K562 (cell line): Measurements from ENCODE around the gene BACE2. TPM values are rescaled to one million over a fixed set of nuclear protein-coding genes. Genes with fewer than 3 reads are reported as not detected.

ENCODE experiments used
- ATAC-seq: fragments of 200-7000 bp; cut with Tn5 transposase; 3 replicates; pipeline ENCODE4 v1.9.1; 2020; ENCODE audit warnings: moderate library complexity
- BruUV-seq: library from RNA; stranded (reverse); fragments of 400-500 nt; replicated peaks from 2 replicates; lab custom pipeline; 2021; lab: Mats Ljungman, UMichigan
- CTCF ChIA-PET: fragments of 300-600 bp; formaldehyde crosslinking; extraction: SDS; loops from one replicate; lab custom pipeline; 2021; ENCODE audit warnings: low intra/inter-chr PET ratio; lab: Yijun Ruan, JAX
- POLR2A ChIA-PET: fragments of 300-600, 350-650 bp; sonication (Branson Sonifier 250); formaldehyde crosslinking; extraction: SDS; loops from one replicate; lab custom pipeline; 2021; ENCODE audit warnings: antibody characterized with exemption, inconsistent platforms; lab: Yijun Ruan, JAX
- DNase-seq, 4 experiments: peaks; one replicate each; pipeline versions ENCODE4 v3.0.0 to v3.0.0-alpha.2; 2011 to 2018; ENCODE audit warnings: low spot score in 3 of 4, mixed read lengths in 3 of 4; ENCODE audit errors: extremely low read depth in 1 of 4
- FAIRE-seq: peaks from 2 replicates; lab custom pipeline; 2011; peaks lifted over from hg19 to GRCh38; lab: Jason Lieb, UNC
- H2AFZ ChIP-seq: 2 replicates; pipeline ENCODE4 v1.6.0; 2011; ENCODE audit warnings: low read depth, low read length, control low read depth, inconsistent platforms
- H3K27ac ChIP-seq: fragments of 200-600 bp; 3 replicates; pipeline ENCODE4 v1.8.0; 2011; ENCODE audit warnings: low read depth, mild to moderate bottlenecking, control low read depth, inconsistent platforms, low read length, moderate library complexity, mixed read lengths; ENCODE audit errors: extremely low read depth
- H3K27me3 ChIP-seq, 2 experiments: fragments of 300-600 bp in 1 of 2; 2 replicates in 1 of 2; 3 replicates in 1 of 2; pipeline versions ENCODE4 v1.6.0 to v1.8.0; 2011; ENCODE audit warnings: inconsistent platforms in 2 of 2, low read length in 2 of 2, mild to moderate bottlenecking in 1 of 2, mixed read lengths in 1 of 2, moderate library complexity in 1 of 2; ENCODE audit not compliant: control insufficient read depth in 2 of 2, insufficient read depth in 2 of 2
- H3K36me3 ChIP-seq: fragments of 300-600 bp; 3 replicates; pipeline ENCODE4 v1.8.0; 2011; ENCODE audit warnings: mild to moderate bottlenecking, low read length, inconsistent platforms; ENCODE audit not compliant: control insufficient read depth, insufficient read depth
- H3K4me1 ChIP-seq, 2 experiments: fragments of 200-600 bp in 1 of 2; replicated peaks in 1 of 2; 2 replicates in 1 of 2; 3 replicates in 1 of 2; pipeline versions ENCODE4 v1.5.1 to v1.8.0; 2011; ENCODE audit warnings: inconsistent platforms in 2 of 2, low read length in 2 of 2, mild to moderate bottlenecking in 1 of 2, mixed read lengths in 1 of 2, moderate library complexity in 1 of 2; ENCODE audit not compliant: control insufficient read depth in 2 of 2, insufficient read depth in 2 of 2
- H3K4me2 ChIP-seq: 2 replicates; pipeline ENCODE4 v1.6.1; 2011; ENCODE audit warnings: low read length, control low read depth, inconsistent platforms, mixed read lengths; ENCODE audit not compliant: insufficient read depth
- H3K4me3 ChIP-seq: fragments of 200-600 bp; sonication (generic), shearing (Covaris generic); 2 replicates; pipeline ENCODE4 v1.5.1; 2016; ENCODE audit warnings: control low read depth, inconsistent platforms
- H3K79me2 ChIP-seq: fragments of 200-600 bp; 3 replicates; pipeline ENCODE4 v1.8.0; 2011; ENCODE audit warnings: low read length, inconsistent platforms; ENCODE audit not compliant: control insufficient read depth, insufficient read depth
- H3K9ac ChIP-seq, 2 experiments: 2 replicates each; pipeline versions ENCODE4 v1.6.0 to v1.6.1; 2011; ENCODE audit warnings: low read depth in 2 of 2, low read length in 2 of 2, control low read depth in 1 of 2, inconsistent platforms in 1 of 2, mild to moderate bottlenecking in 1 of 2, mixed read lengths in 1 of 2; ENCODE audit not compliant: insufficient read depth in 1 of 2
- H3K9me1 ChIP-seq: one replicate; pipeline ENCODE4 v1.6.0; 2011; ENCODE audit warnings: inconsistent platforms, mild to moderate bottlenecking, low read length, moderate library complexity; ENCODE audit not compliant: control insufficient read depth, insufficient read depth
- H3K9me3 ChIP-seq: replicated peaks from 2 replicates; pipeline ENCODE4 v1.5.1; 2011; ENCODE audit warnings: low read depth, low read length, inconsistent platforms; ENCODE audit not compliant: control insufficient read depth, insufficient read depth
- H4K20me1 ChIP-seq: replicated peaks from 2 replicates; pipeline ENCODE4 v1.6.1; 2011; ENCODE audit warnings: low read length, inconsistent platforms, mixed read lengths; ENCODE audit not compliant: control insufficient read depth, insufficient read depth
- ETV5 ChIP-seq: sonication (generic); formaldehyde crosslinking; IDR thresholded peaks from 2 replicates; pipeline ENCODE4 v1.4.0; 2020; ENCODE audit warnings: low read depth, mild to moderate bottlenecking, missing genetic modification reagents
- HDAC3 ChIP-seq: fragments of 450-650 bp; IDR thresholded peaks from 2 replicates; pipeline ENCODE4 v1.6.1; 2018; ENCODE audit warnings: borderline replicate concordance, mild to moderate bottlenecking, moderate library complexity; ENCODE audit not compliant: partially characterized antibody
- KAT7 ChIP-seq: sonication (generic); formaldehyde crosslinking; IDR thresholded peaks from 2 replicates; pipeline ENCODE4 v1.8.0; 2022; ENCODE audit warnings: missing genetic modification reagents, mild to moderate bottlenecking, borderline replicate concordance
- MAFF ChIP-seq: IDR thresholded peaks from 2 replicates; pipeline ENCODE4 v1.6.1; 2012; ENCODE audit warnings: low read length, improper control_type of control experiment
- OTX1 ChIP-seq: fragments of 450-650 bp; formaldehyde crosslinking; IDR thresholded peaks from 2 replicates; pipeline ENCODE4 v1.4.0; 2022; ENCODE audit warnings: mild to moderate bottlenecking
- POLR2A ChIP-seq: fragments of 450-650 bp; conservative IDR thresholded peaks from 2 replicates; pipeline ENCODE4 v1.6.1; 2016
- RBM17 ChIP-seq: fragments of 200-400 bp; formaldehyde crosslinking; IDR thresholded peaks from 2 replicates; pipeline ENCODE4 v1.6.1; 2017; ENCODE audit warnings: low read depth, mild to moderate bottlenecking, low read length, borderline replicate concordance
- RBM22 ChIP-seq: fragments of 200-400 bp; formaldehyde crosslinking; IDR thresholded peaks from 2 replicates; pipeline ENCODE4 v1.6.1; 2018; ENCODE audit warnings: low read length, low read depth; ENCODE audit not compliant: poor library complexity, severe bottlenecking
- TAF1 ChIP-seq: IDR thresholded peaks from 2 replicates; pipeline ENCODE4 v1.6.1; 2011; ENCODE audit warnings: mild to moderate bottlenecking, low read length, moderate library complexity; ENCODE audit not compliant: insufficient read depth, control insufficient read depth, severe bottlenecking; ENCODE audit errors: extremely low read depth
- TARDBP ChIP-seq: fragments of 450-650 bp; IDR thresholded peaks from 2 replicates; pipeline ENCODE4 v1.6.1; 2016
- ZKSCAN8 ChIP-seq: fragments of 200-800 bp; sonication (Bioruptor generic); IDR thresholded peaks from 2 replicates; pipeline ENCODE4 v1.6.1; 2016; ENCODE audit warnings: missing genetic modification characterization, missing compliant biosample characterization
- ZNF174 ChIP-seq: fragments of 250-450 bp; sonication (Bioruptor Pico); IDR thresholded peaks from 2 replicates; pipeline ENCODE4 v1.4.0; 2020; ENCODE audit warnings: mild to moderate bottlenecking
- ZNF175 ChIP-seq: fragments of 200-800 bp; sonication (Bioruptor generic); IDR thresholded peaks from 2 replicates; pipeline ENCODE4 v1.6.1; 2016; ENCODE audit warnings: low read depth, mild to moderate bottlenecking, missing genetic modification characterization, missing compliant biosample characterization
- WGBS: fragments of 100-300 bp; shearing (Covaris generic); methylation state at CpG from one replicate; pipeline ENCODE4 v1.1.6; 2016; ENCODE audit warnings: low coverage, mixed read lengths; ENCODE audit not compliant: insufficient coverage; ENCODE audit errors: missing lambda C conversion rate; 5-methylcytosine and 5-hydroxymethylcytosine counted together
- in situ Hi-C: fragments of 300-500 bp; cut with MboI; formaldehyde crosslinking; loops from 4 replicates; pipeline ENCODE4 v1.15.0; 2018; ENCODE audit warnings: inconsistent platforms, mixed read lengths
- intact Hi-C: fragments of 100-400 bp; cut with micrococcal nuclease; formaldehyde crosslinking; loops from 2 replicates; pipeline ENCODE4 v1.14.2; 2022
- polyA plus RNA-seq, 8 experiments: library from polyadenylated mRNA; depleted of rRNA in 4 of 8; stranded (reverse) in 5 of 8; unstranded in 3 of 8; fragments of >200 nt; fragmentation: Nextera tagmentation in 2 of 8; fragmentation: Illumina TruSeq in 1 of 8; extraction: Ambion mirVana in 2 of 8; extraction: Trizol in 1 of 8; gene quantifications; 2 replicates each; pipeline versions ENCODE4 v1.2.1 to v1.2.3, GENCODE V29; 2011 to 2014; ENCODE audit warnings: inconsistent platforms in 1 of 8, missing spikeins in 1 of 8
- total RNA-seq, 7 experiments: library from RNA; depleted of rRNA in 6 of 7; stranded (reverse); fragments of >200 nt in 6 of 7; fragmentation: Illumina TruSeq in 2 of 7; extraction: Trizol in 2 of 7; gene quantifications; 2 replicates each; pipeline versions ENCODE4 v1.2.1 to v1.2.3, GENCODE V29; 2011 to 2021; ENCODE audit warnings: low replicate concordance in 1 of 7
- TF ChIP-seq, protein P1 (sequence below): sonication (generic); formaldehyde crosslinking; IDR thresholded peaks from 2 replicates; pipeline ENCODE4 v1.9.0; 2022; ENCODE audit warnings: mild to moderate bottlenecking, missing genetic modification reagents

Gene BACE2
- total and polyA plus RNA-seq, 9 of the 15 experiments (the other 6 are each of a cell fraction or from before 2014, with no cell fraction given) = 0.05 to 0.24 (median 0.15) TPM; not detected in 2

DNA sequence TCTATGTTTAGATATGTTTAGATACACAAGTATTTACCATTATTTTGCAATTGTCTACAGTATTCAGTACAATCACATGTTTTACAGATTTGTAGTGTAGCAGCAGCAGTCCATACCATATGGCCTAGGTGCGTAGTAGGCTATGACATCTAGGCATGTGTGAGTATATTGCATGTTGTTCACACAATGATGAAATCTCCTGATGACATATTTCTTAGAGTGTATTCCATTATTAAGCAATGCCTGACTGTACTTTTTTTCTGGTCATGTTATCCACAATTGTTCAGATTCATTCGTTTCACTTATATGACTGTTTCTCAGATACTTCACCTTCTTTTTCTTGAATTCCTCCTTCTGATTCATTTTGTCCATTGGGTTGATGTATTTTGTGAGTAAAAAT is 9.9 kb upstream of the BACE2 start:
- Histone ChIP-seq H3K9ac (no peak overlapping the region), H4K20me1 (no peaks in the 10 kb centered on the region), H3K4me2 (no peak overlapping the region), H3K4me3 (no peak overlapping the region), H3K36me3 (no peaks in the 10 kb centered on the region), H3K79me2 (no peaks in the 10 kb centered on the region), H2AFZ (no peak overlapping the region), H3K27me3 (no peaks in the 10 kb centered on the region; a peak in 1 of 5 replicates), H3K27ac (no peak overlapping the region), H3K9me3 (no peaks in the 10 kb centered on the region)
- ATAC-seq = no peak
- ChIA-PET POLR2A (no interaction called here), CTCF (no interaction called here)
- WGBS = 6% methylated on average over 2 of the region's 2 CpGs
- in situ Hi-C loops = no loop called here
- intact Hi-C loops = no loop called here
- TF ChIP-seq RBM17 (no peak), POLR2A (no peak)
- TF ChIP-seq, all 486 proteins: peak for 0
- DNase-seq = no peak
- BruUV-seq = no TSS peak
- FAIRE-seq = no peak
- H3K4me1 ChIP-seq = no peaks in the 10 kb centered on the region
- H3K9me1 ChIP-seq = no peaks in the 10 kb centered on the region

DNA sequence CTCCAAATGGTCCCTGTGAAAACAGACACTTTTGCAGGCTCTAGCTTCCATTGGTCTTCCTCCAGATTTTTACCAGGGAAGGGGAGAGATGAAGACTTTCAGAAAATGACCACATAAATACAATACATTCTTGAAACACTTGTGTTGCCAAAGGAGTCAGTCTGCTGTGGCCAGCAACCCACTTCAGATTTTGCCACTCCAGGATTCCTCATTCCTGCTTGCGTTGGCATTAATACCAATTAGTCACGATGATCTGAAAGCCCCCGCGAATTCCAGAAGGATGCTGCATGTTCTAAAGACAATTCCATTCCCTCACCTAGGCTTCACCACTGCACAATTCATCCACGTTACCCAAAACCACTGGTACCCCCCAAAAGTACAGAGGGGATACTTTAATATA is 7.9 kb upstream of the BACE2 start:
- POLR2A ChIA-PET = no interaction called here
- no peak for DNase-seq
- WGBS = 1% methylated on average over 5 of the region's 5 CpGs
- TF ChIP-seq ZNF175 (CRISPR knock-in tag) (no peak), RBM22 (no peak), ZNF174 (no peak), TARDBP (no peak), HDAC3 (no peak), TAF1 (no peak), ETV5 (CRISPR knock-in tag) (no peak), KAT7 (CRISPR knock-in tag) (no peak), OTX1 (CRISPR knock-in tag) (no peak), RBM17 (no peak), MAFF (no peak), ZKSCAN8 (CRISPR knock-in tag) (no peak)
- TF ChIP-seq, protein P1, sequence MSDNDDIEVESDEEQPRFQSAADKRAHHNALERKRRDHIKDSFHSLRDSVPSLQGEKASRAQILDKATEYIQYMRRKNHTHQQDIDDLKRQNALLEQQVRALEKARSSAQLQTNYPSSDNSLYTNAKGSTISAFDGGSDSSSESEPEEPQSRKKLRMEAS (CRISPR knock-in tag) = no peak
- TF ChIP-seq, all 486 proteins: peak for 0
- Histone ChIP-seq H3K9me3 (no peaks in the 10 kb centered on the region), H3K4me1 (no peaks in the 10 kb centered on the region), H2AFZ (no peak overlapping the region), H3K36me3 (no peaks in the 10 kb centered on the region), H4K20me1 (no peaks in the 10 kb centered on the region), H3K27ac (no peak overlapping the region), H3K9ac (no peak overlapping the region), H3K9me1 (no peaks in the 10 kb centered on the region), H3K4me3 (no peak overlapping the region), H3K4me2 (no peak overlapping the region), H3K27me3 (peaks cover 0 to 4% of the 10 kb centered on the region in 2 experiments; a peak in 1 of 5 replicates), H3K79me2 (no peaks in the 10 kb centered on the region)
- intact Hi-C loops (no loop called here), in situ Hi-C loops (no loop called here)
- ATAC-seq (no peak), FAIRE-seq (no peak)
- CTCF ChIA-PET = no interaction called here
- BruUV-seq = no TSS peak
